ENCODE measurements around the gene FMO1. TPM values are rescaled to one million over a fixed set of nuclear protein-coding genes. Genes with fewer than 3 reads are reported as not detected.

The FMO1 gene
- total RNA-seq, 6 donors from 2014 or later: 0.67 to 1.3 (median 0.83) TPM; not detected in 3

DNA sequence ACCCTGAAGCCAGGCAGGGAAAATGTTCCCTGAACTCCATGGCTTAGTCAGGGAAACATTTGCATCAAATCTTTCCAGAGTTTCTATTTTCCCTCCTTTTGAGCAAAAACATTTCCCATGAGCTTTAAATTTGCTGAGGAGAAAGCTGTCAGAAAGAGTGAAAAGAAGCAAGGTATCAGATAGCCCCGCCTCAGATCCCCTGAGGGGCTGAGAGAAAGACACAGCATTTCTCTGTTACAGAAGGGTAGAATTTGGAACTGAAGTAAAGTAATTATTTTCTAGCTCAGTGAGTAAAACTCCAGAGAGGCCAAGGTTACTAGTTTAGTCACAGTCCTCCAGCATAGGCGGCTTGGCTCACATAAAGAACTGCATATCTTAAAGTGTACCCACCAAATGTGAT lies 10.6 kb downstream of the FMO1 start:
- no peaks in the 10 kb centered on the region for H3K27me3 ChIP-seq
- no peak for ATAC-seq (ENCODE audit: low FRiP score in 2 of 2)
- H3K27ac ChIP-seq: no peak overlapping the region
- TF ChIP-seq EP300 (IDR thresholded peaks at IDR 0.05) (no peak), POLR2A (IDR thresholded peaks at IDR 0.05) (no peak), POLR2AphosphoS5 (IDR thresholded peaks at IDR 0.05) (no peak)
- TF ChIP-seq, protein P1, sequence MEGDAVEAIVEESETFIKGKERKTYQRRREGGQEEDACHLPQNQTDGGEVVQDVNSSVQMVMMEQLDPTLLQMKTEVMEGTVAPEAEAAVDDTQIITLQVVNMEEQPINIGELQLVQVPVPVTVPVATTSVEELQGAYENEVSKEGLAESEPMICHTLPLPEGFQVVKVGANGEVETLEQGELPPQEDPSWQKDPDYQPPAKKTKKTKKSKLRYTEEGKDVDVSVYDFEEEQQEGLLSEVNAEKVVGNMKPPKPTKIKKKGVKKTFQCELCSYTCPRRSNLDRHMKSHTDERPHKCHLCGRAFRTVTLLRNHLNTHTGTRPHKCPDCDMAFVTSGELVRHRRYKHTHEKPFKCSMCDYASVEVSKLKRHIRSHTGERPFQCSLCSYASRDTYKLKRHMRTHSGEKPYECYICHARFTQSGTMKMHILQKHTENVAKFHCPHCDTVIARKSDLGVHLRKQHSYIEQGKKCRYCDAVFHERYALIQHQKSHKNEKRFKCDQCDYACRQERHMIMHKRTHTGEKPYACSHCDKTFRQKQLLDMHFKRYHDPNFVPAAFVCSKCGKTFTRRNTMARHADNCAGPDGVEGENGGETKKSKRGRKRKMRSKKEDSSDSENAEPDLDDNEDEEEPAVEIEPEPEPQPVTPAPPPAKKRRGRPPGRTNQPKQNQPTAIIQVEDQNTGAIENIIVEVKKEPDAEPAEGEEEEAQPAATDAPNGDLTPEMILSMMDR (IDR thresholded peaks at IDR 0.05): no peak
- no peak overlapping the region for H3K4me3 ChIP-seq
- no peaks in the 10 kb centered on the region for H3K36me3 ChIP-seq
- no peaks in the 10 kb centered on the region for H3K9me3 ChIP-seq
- no peaks in the 10 kb centered on the region for H3K4me1 ChIP-seq
- 77 to 85% methylated on average over 2 of the region's 2 CpGs for WGBS, 2 donors
- no peak for DNase-seq

DNA sequence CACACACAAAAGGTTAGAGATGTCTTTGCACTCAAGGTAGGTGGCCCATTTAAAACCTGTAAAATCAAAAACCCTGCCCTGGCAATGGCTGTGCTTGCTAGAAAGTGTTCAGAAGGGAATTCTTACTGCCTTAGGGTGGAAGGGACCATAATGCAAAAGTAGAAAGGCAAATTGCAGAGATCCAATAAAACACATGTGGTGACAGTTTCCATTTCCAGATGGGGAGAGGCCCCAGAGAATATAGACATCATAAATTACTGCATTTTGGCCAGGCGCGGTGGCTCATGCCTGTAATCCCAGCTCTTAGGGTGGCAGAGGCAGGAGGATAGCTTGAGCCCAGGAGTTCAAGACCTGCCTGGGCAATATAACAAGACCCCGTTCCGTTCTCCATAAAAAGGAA lies 13.0 kb downstream of the FMO1 start:
- H3K27me3 ChIP-seq: no peaks in the 10 kb centered on the region
- H3K27ac ChIP-seq: no peak overlapping the region
- no peaks in the 10 kb centered on the region for H3K4me1 ChIP-seq
- no peak overlapping the region for H3K4me3 ChIP-seq
- TF ChIP-seq EP300 (IDR thresholded peaks at IDR 0.05) (no peak), POLR2A (IDR thresholded peaks at IDR 0.05) (no peak), POLR2AphosphoS5 (IDR thresholded peaks at IDR 0.05) (no peak)
- TF ChIP-seq, protein P1 (IDR thresholded peaks at IDR 0.05): no peak
- DNase-seq: no peak
- no peaks in the 10 kb centered on the region for H3K36me3 ChIP-seq
- ATAC-seq (ENCODE audit: low FRiP score in 2 of 2): no peak
- 87 to 98% methylated on average over 4 of the region's 4 CpGs for WGBS, 2 donors
- H3K9me3 ChIP-seq: no peaks in the 10 kb centered on the region

DNA sequence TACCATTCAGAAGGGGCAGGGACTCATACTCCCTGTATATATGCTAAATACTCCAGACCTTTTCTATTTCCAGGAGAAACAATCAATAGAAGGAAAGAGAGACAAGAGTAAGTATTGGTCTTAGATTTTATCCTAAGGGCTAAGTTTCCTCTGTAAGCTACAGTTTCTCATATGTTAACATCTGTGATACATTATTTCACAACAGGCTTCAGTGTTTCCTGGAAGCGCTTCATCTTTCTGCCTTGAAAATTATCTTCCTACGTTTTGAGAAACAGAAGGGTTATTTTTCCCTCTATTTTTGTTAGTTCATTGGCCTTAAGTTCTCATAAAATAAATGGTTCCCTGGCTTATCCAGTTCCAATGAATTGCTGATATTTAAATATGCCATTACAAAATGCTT lies 15.6 kb downstream of the FMO1 start:
- H3K9me3 ChIP-seq: no peaks in the 10 kb centered on the region
- H3K27me3 ChIP-seq: no peaks in the 10 kb centered on the region
- no peaks in the 10 kb centered on the region for H3K36me3 ChIP-seq
- ATAC-seq (ENCODE audit: low FRiP score in 2 of 2) (no peak), DNase-seq (no peak)
- 63 to 68% methylated on average over 2 of the region's 2 CpGs for WGBS, 2 donors
- H3K27ac ChIP-seq: no peak overlapping the region
- H3K4me1 ChIP-seq: no peaks in the 10 kb centered on the region
- H3K4me3 ChIP-seq: no peak overlapping the region
- TF ChIP-seq POLR2AphosphoS5 (IDR thresholded peaks at IDR 0.05) (no peak), POLR2A (IDR thresholded peaks at IDR 0.05) (no peak), EP300 (IDR thresholded peaks at IDR 0.05) (no peak)
- TF ChIP-seq, protein P1 (IDR thresholded peaks at IDR 0.05): no peak

DNA sequence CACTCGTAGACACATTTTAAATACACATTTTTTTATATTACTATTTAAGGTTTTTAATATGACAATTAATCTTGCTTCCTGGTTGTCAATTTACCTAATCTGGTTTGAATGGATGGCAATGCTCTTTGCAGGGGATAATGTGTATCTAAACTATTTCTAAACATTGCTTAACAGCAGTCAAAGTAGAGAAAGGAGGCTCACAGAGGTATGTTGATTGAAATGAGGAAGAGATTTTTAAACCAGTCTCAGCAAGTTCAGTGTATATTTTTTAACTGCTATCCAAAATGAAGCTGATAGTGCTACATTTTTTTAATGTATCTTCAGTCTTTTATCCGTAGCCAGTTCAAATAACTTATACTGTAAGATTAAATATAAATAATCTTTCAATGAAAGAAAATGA lies 17.4 kb downstream of the FMO1 start:
- Histone ChIP-seq H3K4me1 (no peaks in the 10 kb centered on the region), H3K27ac (no peak overlapping the region), H3K9me3 (no peaks in the 10 kb centered on the region), H3K27me3 (no peaks in the 10 kb centered on the region), H3K36me3 (no peaks in the 10 kb centered on the region), H3K4me3 (no peak overlapping the region)
- TF ChIP-seq EP300 (IDR thresholded peaks at IDR 0.05): no peak
- TF ChIP-seq POLR2A (IDR thresholded peaks at IDR 0.05): no peak
- TF ChIP-seq, protein P1 (IDR thresholded peaks at IDR 0.05): no peak
- TF ChIP-seq POLR2AphosphoS5 (IDR thresholded peaks at IDR 0.05): no peak
- ATAC-seq (ENCODE audit: low FRiP score in 2 of 2) (no peak), DNase-seq (no peak)
- WGBS, 2 donors: 69 to 77% methylated on average over 2 of the region's 2 CpGs

DNA sequence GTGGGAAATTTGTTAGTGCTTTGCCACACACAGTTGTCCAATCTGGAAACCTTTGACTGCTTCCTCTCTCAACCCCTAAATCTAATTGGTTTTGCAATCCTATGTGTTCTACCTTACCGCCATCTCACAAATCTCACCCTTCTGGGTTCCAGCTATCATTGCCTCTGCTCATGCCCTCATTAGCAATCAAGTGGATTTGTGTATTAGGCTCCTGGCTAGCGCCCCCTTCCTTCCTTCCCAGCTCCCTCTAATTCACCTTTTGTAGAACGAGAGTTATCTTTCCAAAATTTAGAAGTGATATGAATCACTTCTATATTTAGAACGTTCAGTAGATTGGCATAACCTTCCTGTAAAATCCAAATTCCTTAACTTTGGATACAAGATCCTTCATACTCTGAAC lies 18.6 kb downstream of the FMO1 start:
- DNase-seq (no peak), ATAC-seq (ENCODE audit: low FRiP score in 2 of 2) (no peak)
- H3K4me3 ChIP-seq: no peak overlapping the region
- H3K4me1 ChIP-seq: no peaks in the 10 kb centered on the region
- H3K27ac ChIP-seq: no peak overlapping the region
- TF ChIP-seq, protein P1 (IDR thresholded peaks at IDR 0.05): no peak
- TF ChIP-seq POLR2A (IDR thresholded peaks at IDR 0.05): no peak
- no peak for TF ChIP-seq EP300 (IDR thresholded peaks at IDR 0.05)
- no peak for TF ChIP-seq POLR2AphosphoS5 (IDR thresholded peaks at IDR 0.05)
- H3K27me3 ChIP-seq: no peaks in the 10 kb centered on the region
- no peaks in the 10 kb centered on the region for H3K36me3 ChIP-seq
- H3K9me3 ChIP-seq: no peaks in the 10 kb centered on the region
- 69 to 74% methylated on average over 4 of the region's 4 CpGs for WGBS, 2 donors

All from upper lobe of left lung (tissue), 6 donors.